Germinal center (tissue), 1 donor: ENCODE measurements around the gene RS1.
A peak's percentile ranks its signal among the peaks of the same experiment; 100 is the strongest.

Experiments used
- DNase-seq: peaks from one replicate; pipeline ENCODE4 v3.0.0; 2012; ENCODE audit warnings: mixed read lengths, low spot score

The RS1 gene

GRCh38 chrX:18672008-18672407 is at the start of gene RS1:
Gene RS1, minus strand, starts transcription at chrX:18672108. Its CDS starts 40 bp downstream, at chrX:18672068.
- no peak for DNase-seq

GRCh38 chrX:18719852-18720251 is 47.9 kb upstream of the RS1 start:
- no peak for DNase-seq

GRCh38 chrX:18714910-18715309 is 43.0 kb upstream of the RS1 start:
- no peak for DNase-seq

- no peak for DNase-seq
Observed at GRCh38 chrX:18709833-18710232, 37.9 kb upstream of the RS1 start.

GRCh38 chrX:18707426-18708049 is 35.6 kb upstream of the RS1 start, which contains the start of gene PPEF1:
Gene PPEF1, plus strand, starts transcription at chrX:18707645. Its CDS starts 136 bp downstream, at chrX:18707781.
- DNase-seq = no peak

GRCh38 chrX:18702362-18703195 is 30.7 kb upstream of the RS1 start:
- DNase-seq = no peak

GRCh38 chrX:18701621-18702361 is 29.9 kb upstream of the RS1 start:
- no peak for DNase-seq

GRCh38 chrX:18698737-18699650 is 27.1 kb upstream of the RS1 start:
- no peak for DNase-seq

GRCh38 chrX:18696653-18697052 is 24.7 kb upstream of the RS1 start:
- DNase-seq = no peak

- DNase-seq = no peak
Observed at GRCh38 chrX:18692541-18692940, 20.6 kb upstream of the RS1 start.

- no peak for DNase-seq
Observed at GRCh38 chrX:18691431-18691830, 19.5 kb upstream of the RS1 start.

GRCh38 chrX:18687856-18688495 is 16.1 kb upstream of the RS1 start:
- no peak for DNase-seq

- no peak for DNase-seq
Observed at GRCh38 chrX:18682979-18683387, 11.1 kb upstream of the RS1 start.

- no peak for DNase-seq
Observed at GRCh38 chrX:18681996-18682395, 10.1 kb upstream of the RS1 start.

GRCh38 chrX:18677161-18677869 is 5.4 kb upstream of the RS1 start:
- no peak for DNase-seq

- no peak for DNase-seq
Observed at GRCh38 chrX:18676470-18676869, 4.6 kb upstream of the RS1 start.

- DNase-seq = no peak
Observed at GRCh38 chrX:18676050-18676449, 4.1 kb upstream of the RS1 start.

- DNase-seq = peak; percentile 81
Observed at GRCh38 chrX:18674788-18675735, 3.2 kb upstream of the RS1 start.

GRCh38 chrX:18674417-18674787 is 2.5 kb upstream of the RS1 start:
- DNase-seq = peak; percentile 12
